GM11168 (cell line): ENCODE measurements around the gene USP16.
"Not testable (repeated sequence)": the region's sequence is repeated elsewhere in the genome, so short reads cannot be mapped to it uniquely, and the experiment has no call there.

Experiments used
- in situ Hi-C: fragments of 300-500 bp; cut with MboI; formaldehyde crosslinking; loops from one replicate; pipeline ENCODE4 v1.12.0; 2022; ENCODE audit warnings: low sequenced_read_pairs; ENCODE audit not compliant: unreplicated experiment

USP16 gene

DNA sequence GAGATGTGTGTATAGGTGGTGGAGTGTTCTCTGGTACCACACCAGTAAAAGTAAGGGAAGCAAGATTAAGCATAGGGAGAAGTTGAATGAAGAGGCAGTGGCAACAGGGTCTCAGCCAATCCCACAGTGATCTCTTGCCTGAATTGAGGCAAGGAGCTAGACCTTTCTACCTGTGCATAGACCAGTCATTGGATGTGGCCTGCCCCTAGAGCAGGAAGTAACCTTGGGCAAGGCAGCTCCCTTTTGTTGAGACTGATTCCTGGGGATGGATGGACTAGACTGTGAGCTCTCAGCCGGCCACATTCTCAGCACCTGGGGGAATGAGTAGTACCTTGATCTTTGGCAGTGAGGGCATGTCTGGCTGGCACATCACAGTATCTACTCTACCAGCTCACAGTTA is 6.4 kb downstream of the USP16 start:
- in situ Hi-C loops = no loop called here

DNA sequence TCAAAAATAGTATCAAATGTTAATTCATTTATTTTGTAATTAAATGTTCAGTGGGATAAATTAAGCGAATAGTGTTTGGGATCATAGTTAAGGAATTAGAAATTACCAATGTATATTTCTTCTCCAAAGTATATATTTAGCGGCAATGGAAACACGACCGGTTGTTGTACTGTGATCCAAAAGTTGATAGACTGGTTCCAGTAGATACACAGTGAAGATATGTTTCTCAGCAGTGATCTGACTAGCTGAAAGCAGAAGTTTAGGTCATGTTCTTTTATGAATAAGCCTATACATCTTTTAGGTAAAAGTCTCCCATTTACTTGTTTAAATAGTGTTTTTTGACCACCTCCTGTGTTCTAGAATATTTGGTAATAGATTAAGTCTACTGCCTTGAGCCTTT is 8.8 kb downstream of the USP16 start:
- in situ Hi-C loops = no loop called here

DNA sequence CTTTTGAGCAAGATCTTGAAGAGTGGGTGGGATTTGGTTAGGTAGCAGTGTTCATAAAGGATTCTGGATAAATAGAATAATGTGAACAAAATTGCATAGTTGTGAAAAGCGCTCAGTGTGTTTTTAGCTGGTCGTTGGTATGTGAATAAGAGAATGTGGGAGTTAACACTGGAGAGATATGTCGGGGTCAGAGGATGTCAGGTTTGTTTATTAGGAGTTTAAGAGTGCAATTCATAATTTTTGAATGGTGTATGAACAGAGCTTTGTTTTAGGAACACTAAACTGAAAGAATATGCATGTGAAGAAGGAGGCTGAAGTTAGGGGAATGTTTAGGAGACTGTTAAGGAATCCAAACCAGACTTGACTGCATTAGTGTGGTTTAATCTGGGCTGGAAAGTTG is 9.4 kb downstream of the USP16 start:
- in situ Hi-C loops = no loop called here

DNA sequence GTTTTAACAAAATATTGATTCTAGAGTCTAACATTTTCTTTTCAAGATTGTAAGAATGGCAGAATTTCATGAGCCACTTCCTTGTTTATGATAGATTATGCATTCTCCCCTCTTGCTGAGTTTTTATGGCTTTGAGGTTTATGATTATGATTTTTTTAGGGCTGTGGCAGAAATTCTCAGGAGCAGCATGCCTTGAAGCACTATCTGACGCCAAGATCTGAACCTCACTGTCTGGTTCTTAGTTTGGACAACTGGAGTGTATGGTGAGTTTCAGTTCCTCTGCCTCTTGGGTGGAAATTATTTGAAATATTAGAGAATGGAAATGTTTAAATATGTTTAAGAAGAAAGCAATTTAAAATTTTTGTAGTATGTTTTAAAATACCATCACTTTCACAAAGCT is 10.2 kb downstream of the USP16 start:
- in situ Hi-C loops = no loop called here

DNA sequence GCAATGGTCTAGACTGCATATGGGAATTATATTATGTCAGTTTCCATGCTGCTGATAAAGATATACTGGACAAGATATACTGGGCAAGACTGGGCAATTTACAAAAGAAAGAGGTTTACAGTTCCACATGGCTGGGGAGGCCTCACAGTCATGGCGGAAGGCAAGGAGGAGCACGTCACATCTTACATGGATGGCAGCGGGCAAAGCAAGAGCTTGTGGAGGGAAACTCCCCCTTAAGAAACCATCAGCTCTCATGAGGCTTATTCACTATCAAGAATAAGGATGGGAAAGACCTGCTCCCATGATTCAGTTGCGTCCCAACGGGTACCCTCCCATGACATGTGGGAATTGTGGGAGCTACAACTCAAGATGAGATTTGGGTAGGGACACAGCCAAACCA is 27.8 kb downstream of the USP16 start:
- in situ Hi-C loops = no loop called here

DNA sequence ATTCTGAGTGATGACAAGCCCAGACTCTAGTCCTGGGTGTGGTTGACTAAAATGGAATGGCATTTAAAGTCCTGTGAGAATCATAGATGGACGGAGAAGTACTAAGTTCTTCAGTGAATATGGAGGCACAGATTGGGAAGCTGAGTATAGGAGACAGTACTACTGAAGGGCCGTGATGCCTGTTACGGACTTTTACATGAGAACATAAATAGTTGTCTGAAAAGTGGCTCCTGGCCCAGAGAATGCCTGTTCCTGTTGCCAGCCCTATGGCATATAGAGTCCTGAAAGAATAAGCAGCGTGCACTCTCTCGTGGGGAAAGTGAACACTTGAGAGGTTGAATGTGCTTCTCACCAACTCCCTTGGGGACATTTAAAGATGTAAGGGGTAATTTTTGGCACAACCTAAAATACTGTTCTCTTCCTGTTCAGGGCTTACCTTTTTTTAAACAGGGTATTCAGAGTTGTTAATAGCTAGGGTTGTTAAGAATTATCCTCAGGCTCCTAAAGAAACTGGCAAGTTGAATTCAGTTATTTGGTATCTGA is 28.6 kb downstream of the USP16 start:
- in situ Hi-C loops = no loop called here

DNA sequence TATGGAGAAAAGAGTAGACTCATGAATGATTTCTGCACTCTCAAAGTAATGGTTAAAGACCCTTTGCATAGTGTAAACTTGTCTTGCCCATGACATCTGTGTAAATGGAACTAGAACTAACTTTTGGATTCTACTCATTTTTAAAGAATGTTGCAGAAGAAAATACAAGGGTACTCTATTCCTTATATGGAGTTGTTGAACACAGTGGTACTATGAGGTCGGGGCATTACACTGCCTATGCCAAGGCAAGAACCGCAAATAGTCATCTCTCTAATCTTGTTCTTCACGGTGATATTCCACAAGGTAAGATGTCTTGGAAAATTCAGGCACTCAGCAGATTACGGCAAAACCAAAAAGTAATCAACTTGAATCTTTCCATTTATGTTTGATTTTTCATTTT is 29.2 kb downstream of the USP16 start:
- in situ Hi-C loops = no loop called here

DNA sequence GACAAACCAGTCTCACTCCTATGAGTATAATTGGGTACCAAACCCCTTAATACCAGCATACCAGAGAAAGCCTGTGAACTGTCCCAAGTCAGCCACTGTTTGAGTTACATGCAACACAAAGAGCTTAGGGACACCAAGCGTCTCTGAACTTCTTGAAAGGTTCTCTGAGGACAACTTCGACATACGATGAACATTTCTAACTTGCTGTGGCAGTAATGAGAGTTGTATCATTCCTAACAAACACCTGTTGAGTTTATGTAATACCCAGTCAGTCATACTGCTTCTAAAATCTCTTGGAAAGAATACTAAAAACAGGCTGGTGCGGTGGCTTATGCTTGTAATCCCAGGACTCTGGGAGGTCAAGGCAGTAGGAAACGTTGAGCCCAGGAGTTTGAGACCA is 30.6 kb downstream of the USP16 start:
- in situ Hi-C loops = no loop called here

DNA sequence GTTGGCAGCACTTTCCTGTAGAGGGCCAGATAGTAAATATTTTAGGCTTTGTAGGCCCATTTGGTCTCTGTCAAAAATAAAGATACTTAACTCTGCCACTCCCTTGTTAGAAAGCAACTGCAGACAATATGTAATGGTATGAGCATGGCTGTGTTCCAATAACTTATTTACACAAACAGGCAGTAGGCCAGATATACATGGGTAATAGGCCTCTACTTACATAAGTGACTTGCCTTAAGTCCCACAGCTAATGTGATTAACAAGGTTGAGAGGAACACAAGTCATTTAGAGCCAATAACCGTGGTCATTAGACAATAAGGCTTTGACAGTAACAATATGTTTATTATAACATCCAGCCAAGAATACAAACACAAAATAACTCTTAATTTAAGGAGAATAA is 31.5 kb downstream of the USP16 start:
- in situ Hi-C loops = no loop called here

DNA sequence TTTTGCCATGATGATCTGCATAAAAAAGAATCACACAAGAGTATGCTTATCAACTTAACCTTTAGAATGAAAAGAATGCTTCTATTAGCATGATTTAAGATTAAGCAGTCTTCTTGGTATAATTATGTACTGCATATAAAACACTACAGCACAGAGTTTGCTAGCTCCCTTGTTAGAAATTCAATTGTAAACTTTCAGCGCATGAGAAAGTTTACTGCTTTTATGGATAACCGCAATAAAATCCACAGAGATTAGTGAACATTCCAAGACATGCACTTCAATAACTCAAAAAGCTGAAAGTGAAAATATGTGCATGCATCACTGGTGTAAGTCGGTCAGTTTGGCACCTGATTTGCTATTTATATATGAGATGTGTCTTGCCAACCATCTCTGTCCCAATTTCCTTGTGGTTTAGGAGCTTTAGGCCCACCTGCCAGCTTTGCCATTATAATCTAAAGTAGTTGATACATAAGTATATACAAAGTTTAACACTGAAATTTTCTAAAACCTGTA is 32.1 kb downstream of the USP16 start:
- in situ Hi-C loops = no loop called here

DNA sequence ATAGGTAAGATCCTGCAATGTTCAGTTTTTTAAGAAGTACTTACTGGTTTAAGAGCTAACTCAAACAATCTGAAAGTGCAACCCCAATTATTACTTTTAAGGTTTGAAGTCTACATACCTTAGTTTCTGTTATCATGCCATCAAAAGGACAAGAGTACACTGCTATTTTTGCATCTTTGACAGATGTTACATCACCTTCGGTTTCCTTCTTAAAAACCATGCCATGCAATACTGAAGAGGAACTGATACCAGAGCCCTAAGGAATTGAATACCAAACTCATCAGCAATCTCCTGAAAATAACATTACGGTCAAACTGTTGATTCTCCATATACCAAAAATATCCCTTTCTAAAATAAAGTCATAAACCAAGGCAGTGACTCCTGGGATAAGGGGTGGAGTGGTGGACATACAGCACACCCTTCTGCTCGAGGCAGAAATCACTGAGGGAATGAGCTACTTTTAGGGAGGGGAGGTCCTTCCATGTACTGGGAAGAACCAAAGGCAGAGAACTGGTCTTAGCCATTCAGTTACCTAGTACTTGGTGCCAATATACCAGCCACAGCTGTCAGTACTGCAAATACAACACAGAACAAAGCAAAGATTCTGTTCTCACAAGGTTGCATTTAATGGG is 40.5 kb downstream of the USP16 start:
- in situ Hi-C loops = no loop called here

DNA sequence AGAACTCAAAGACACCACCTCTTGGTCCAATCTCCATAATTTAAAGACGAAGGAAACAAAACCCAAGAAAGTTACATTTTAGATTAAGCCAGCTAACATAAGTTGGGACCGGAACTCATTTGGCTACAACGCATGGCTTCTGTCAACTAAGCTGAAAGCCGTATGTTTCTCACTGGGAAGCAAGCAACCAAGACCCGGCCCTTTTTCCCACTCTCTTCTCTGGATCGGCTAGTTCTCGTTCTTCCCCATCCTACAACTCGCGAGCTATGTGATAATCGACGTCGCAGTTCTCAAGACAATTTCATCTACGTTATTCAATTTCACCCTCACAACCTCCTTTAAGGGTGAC is 48.4 kb downstream of the USP16 start:
- in situ Hi-C loops = no loop called here

DNA sequence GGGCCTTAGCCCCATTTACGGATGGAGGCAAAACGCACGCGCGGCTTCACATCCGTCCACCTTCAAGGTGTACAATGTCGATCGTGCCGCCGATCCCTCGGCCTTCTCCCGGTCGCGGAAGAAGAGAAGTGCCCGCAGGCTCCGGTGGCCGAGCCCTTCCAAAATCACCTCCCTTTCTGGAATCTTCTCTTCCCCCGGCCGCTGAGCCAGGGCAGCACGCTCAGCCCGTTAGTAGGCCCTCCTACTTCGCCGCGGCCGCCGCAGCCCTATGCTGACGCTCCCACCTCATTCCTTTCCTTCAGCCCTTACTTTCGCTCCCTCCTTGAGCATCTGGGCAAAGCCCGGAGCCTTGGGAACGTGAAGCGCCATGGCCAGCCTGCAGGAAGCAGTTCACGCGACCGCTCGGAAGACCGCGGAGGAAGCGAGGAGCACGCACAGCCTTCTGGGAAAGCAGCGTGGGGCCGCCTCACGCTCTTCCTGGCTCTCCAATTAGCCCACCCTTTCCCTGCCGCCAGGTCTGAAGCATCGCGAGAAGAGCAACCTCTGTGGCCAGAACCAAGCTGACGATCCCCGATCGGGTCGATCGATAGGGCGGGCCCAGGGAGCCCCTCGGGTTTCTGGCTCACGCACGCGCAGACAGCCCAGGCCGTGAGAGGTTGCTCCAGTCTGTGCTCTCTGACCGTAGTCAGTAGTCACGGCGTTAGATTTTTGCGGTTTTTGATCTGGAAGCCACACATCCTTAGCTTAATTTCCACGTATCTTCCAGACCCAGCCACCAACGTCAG is 48.9 kb downstream of the USP16 start, which contains the start of gene CCT8:
Gene CCT8, minus strand, starts transcription at position 427 of the 785 bp plus-strand sequence. Its CDS starts 58 bp downstream, at position 369.
- in situ Hi-C loops = no loop called here

DNA sequence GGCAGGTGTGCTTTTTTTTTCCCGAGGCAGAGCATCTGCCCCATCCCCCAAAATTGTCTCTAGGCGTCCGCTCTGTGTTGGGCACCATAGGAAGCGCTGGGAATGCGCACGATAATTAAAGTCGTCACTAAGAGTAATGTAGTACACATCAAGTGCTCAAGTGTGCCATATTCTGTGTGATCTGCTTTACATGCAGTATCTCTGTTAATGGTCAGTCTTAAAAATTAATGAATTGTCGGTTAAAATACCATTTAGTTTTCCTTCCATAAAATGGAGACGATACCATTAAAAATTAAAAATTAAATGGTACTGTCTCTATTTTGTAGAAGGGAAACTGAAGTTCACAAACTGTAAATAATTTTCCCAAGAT is 49.5 kb downstream of the USP16 start:
- in situ Hi-C loops = no loop called here

DNA sequence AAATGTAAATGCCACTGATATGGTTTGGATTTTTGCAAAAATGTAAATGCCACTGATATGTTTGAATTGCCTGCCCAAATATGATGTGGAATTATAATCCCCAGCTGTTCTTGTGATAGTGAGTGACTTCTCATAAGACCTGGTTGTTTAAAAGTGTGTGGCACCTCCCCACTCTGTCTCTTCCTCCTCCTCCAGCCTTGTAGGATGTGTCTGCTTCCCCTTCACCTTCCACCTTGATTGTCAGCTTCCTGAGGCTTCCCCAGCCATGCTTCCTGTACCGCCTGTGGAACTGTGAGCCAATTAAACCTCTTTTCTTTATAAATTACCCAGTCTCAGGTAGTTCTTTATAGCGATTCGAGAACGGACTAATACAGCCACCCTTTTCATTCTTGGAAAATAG is 50.3 kb downstream of the USP16 start:
- in situ Hi-C loops = no loop called here

DNA sequence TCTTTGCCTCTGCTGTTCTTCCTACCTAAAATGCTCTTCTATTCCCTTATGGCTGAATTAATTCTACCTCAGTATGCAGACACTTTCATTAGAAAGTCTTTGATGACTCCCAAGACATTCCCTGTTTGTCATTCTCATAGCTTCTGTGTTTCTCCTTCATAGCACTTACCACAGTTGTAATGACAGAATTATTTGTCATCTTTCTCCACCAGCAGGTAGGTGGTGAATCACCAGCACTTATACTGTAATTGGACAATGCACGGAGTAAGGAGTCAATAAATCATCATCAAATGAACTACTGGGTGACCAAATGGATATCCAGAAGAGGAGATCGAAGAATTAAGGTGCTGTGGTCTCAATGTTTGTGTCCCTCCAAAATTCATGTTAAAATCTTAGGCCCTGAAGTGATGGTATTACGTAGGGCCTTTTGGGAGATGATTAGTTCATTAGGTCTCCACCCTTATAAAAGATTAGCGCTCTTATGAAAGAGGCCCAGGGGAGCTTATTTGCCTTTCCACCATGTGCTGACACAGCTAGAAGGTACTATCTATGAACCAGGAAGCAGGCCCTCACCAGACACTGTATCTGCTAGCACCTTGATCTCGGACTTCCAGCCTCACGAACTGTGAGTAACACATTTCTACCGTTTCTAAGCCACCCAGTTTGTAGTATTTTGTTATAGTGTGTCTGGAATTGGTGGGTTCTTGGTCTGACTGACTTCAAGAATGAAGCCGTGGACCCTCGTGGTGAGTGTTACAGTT is 51.4 kb downstream of the USP16 start:
- in situ Hi-C loops = no loop called here

DNA sequence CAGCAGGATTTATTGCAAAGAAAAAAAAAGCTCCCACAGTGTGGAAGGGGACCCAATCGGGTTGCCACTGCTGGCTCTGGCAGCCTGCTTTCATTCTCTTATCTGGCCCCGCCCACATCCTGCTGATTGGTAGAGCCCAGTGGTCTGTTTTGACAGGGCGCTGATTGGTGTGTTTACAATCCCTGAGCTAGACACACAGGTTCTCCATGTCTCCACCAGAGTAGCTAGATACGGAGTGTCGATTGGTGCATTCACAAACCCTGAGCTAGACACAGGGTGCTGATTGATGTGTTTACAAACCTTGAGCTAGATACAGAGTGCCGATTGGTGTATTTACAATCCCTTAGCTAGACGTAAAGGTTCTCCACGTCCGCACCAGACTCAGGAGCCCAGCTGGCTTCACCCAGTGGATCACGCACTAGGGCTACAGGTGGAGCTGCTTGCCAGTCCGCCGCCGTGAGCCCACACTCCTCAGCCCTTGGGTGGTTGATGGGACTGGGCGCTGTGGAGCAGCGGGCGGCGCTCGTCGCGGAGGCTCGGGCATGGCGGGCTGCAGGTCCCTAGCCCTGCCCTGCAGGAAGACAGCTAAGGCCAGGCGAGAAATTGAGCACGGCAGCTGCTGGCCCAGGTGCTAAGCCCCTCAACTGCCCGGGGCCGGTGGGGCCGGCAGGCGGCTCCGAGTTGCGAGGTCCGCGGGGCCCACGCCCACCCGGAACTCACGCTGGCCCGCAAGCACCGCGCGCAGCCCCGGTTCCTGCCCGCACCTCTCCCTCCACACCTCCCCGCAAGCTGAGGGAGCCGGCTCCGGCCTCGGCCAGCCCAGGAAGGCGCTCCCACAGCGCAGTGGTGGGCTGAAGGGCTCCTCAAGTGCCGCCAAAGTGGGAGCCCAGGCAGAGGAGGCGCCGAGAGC is 52.5 kb downstream of the USP16 start:
- in situ Hi-C loops = not testable (repeated sequence)

DNA sequence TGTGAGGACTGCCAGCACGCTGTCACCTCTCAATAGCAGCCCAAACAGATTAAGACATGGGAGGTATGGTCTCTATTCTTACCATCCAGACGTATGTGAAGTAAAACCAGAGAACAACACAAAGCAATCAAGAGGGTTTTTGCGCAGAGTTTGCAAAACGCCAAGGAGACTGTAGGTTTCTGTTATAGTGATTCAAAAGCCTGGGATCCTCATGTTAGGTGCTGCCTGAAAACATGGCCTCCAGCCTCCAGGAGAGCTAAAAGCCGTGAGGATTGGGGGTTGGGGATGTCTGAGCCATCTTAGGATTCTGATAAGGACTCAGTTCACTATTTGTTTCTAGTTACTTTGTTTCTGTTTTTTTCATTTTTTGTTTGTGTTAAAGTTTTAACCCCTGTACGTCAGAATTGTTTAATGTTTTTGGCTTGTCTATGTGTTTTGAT is 53.2 kb downstream of the USP16 start:
- in situ Hi-C loops = no loop called here

DNA sequence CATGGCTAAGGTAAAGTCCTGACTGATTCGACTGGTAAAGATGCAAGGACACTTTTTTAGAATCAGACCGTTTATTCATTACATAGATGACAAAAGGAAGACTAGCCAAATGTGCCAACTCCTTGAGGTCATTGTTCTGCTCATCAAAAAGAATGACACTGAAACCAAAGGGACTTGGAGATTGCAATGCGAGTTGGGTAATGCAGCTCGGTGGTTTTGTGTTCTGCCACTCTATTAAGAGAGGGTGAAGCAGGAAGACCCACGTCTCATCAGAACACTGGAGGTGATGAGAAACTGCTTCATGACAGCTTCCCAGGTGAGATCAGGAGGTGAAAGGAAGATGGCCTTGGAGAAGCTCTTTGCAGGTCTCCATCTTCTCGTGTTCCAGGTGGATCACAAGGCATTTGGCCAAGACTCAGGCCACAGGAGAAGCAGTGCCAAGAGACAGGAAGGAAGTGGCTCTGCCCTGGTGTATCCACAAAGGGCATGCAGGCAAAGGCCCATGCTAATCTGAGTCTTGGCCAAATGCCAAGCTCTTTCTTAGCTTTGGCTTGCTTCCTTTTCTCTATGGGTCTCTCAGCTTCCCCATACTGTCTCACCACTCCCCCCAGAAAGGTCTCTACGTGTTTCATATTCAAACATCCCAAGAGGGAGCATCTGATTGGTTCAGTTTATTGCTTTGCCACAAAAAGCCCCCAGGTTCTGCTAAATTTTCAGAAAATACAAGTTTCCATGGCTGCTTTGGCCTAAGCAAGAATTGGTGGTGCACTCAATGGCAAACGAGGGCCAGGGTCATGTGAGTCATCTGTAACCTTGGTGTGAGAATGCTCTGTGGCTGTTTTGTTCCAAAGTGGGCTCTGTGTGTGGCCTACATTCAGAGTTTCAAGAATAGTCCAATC is 54.6 kb downstream of the USP16 start:
- in situ Hi-C loops = no loop called here
